GM19395 (cell line): Measurements from ENCODE around the gene CDCA5.

Source experiments
- ATAC-seq: cut with Tn5 transposase; IDR thresholded peaks from one replicate; pipeline ENCODE4 v1.9.1; 2021; ENCODE audit warnings: mild to moderate bottlenecking, moderate library complexity; ENCODE audit not compliant: unreplicated experiment

CDCA5 gene

DNA sequence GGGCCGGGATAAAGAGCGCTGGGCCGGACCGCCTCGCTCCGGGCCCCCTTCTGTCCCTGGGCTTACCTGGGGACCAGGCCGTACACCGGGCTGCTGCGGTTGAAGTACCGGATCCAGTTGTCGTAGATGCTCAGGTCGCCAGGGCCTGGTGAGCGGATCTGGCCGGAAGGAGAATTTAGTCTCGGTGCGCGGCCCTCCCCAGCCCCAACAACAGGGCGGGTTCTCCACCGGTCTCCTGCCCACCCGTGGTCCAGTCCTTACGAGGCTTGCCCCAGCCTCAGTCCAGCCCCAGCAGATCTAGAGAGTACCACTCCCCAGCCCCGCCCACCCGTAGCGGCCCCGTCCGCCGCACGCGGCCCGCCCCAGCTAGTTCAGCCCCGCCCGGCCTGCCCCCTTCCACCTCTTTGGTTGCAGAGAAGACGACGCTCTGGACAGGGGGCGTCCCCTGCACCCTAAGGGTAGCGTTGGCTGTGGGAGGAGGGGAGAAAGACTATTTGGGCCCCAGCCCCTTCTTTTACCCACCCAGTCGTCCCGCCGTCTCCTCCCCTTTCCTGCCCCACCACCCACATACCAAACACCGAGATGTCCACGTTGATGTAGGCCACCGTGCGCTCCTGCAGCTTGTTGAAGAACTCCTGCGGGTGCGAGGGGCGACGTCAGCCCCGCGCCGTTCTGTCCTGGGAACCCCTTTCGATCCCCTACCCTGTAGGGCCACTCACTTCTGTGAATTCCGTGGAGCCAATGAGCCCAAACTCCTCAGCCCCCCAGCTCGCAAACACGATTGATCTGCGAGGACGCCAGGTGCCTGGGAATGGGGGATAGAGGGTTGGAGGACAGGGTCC lies 36.0 kb downstream of the CDCA5 start:
- no peak for ATAC-seq

DNA sequence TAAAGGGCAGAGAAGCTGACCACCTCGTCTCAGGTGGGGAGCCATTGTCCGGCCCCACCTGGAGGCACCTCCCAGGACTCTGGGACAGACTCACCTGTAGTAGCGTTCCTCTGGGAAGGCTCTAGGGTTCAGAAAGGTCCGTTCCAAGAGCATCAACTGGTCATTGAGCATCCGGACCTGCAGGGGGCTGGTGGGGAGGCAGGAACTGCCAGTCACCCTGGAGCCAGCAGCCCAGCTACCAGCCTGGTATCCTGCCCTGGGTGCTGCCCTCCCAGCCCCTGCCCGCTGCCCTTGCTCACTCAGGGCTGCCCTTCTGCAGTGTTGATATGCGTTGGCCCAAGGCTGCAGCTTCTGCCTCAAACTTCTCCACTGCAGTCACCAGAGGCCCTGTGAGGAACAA lies 38.1 kb downstream of the CDCA5 start:
- ATAC-seq = no peak

DNA sequence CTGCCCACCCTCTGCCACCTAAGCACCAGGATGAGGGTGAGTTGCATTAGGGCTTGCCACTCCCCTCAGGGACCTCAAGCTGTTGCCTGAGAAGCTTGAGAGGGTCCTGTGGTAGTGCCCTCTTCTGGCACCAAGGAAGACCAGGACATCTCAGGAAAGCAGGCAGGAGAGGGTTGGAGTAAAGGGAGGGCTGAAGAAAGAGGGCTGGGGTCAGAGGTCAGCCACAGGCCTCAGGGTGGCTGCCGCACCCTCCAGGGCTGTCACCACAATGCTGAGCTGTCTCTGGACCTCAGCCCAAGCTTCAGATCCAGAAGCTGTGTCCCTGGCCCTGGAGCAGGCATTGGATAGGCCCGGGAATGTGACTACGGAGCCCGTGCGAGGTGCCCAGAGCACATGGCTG lies 38.8 kb downstream of the CDCA5 start:
- ATAC-seq = no peak

DNA sequence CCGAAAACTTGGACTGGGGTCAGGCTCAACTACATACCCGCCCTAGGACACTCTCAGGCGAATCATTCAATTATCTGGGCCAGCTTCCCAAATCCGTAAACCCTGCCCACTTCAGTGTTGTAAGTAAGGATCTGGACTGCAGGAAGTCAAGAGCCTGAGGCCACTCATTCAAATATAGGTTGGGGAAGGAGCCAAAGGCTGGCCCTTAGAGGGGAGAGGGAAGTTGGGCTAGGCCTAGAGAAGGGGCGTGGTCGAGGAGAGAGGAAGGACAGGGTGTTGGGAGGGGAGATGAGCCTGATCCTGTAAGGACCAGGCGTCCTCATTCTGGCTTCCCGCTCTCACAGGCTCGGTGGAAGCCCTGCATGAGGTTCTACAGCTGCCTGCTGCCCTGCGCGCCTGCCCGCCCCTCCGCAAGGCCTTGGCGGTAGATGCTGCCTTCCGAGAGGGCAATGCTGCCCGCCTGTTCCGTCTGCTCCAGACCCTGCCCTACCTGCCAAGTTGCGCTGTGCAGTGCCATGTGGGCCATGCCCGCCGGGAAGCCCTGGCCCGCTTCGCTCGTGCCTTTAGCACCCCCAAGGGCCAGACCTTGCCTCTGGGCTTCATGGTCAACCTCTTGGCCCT lies 39.8 kb downstream of the CDCA5 start:
- ATAC-seq = no peak

DNA sequence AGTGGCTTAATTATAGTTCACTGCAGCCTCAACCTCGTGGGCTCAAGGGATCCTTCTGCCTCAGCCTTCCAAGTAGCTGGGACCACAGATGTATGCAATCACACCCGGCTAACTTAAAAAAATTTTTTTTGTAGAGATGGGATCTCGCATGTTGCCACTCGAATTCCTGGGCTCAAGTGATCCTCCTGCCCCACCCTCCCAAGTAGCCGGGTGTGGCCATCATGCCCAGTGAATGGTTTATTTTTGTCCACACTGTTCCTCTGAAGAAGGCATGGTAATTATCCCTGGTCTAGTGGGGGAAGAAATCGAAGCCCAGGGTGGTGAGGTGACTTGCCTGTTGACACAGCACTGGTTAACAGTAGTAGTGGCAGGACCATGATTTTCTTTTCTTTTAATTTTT lies 40.9 kb downstream of the CDCA5 start:
- ATAC-seq = no peak

DNA sequence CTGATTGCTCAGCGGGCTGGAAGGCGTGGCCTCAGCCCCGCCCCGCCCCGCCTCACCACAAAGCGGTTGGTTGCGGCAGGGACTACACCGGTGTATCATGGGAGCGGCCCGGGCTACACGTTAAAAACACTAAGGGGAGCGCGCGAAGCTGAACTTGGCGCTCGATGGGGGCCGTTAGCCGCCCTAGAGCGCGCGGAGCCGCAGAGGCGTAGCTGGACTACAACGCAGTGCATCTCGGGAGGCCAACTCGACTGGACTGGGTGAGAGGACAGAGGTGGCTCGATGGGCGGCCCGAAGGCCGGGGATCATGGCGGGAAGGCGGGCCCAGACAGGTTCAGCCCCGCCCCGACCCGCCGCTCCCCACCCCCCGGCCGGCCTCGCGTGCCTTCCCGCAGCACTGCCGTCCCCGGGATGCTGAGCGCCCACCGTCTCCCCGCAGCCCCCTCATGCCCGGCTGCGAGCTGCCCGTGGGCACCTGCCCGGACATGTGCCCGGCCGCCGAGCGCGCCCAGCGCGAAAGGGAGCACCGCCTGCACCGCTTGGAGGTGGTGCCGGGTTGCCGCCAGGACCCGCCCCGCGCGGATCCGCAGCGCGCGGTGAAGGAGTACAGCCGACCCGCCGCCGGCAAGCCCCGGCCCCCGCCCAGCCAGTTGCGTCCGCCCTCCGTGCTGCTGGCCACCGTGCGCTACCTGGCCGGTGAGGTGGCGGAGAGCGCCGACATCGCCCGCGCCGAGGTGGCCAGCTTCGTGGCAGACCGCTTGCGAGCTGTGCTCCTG lies 42.8 kb downstream of the CDCA5 start, which contains the start of gene SAC3D1:
SAC3D1 (plus strand) TSS at position 364 of the 776 bp plus-strand sequence; CDS start at position 447, 83 bp downstream.
- ATAC-seq = peak; percentile 85

DNA sequence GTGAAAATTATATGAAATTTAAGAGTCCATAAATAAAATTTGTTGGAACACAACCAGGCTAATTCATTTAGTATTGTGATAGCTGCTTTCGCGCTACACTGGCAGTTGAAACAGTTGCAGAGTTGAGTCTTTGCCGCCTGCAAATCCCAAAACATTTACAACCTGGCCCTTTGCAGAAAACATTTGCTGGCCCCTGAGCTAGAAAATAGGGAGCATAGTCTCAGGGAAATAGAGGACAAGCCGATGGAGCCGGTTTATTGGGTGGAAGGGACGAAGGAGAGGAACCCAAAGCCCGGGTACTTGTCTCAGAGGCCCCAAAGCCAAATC lies 43.4 kb downstream of the CDCA5 start:
- no peak for ATAC-seq

DNA sequence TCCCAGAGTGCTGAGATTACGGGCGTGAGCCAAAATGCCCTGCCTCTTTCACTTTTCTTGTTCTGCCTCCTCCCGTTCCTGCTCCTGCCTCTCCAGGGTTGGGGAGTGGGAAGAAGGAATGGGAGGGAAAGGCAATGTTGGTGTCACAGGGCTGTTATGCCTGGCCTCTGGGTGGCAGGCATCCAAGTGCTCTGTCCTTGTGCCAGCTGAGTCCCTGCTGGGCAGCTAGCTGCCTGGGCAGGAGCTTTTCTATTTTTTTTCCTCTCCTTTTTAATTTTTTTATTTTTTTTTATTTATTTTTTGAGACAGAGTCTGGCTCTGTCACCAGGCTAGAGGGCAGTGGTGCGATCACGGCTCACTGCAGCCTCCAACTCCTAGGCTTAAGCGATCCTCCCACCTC lies 46.9 kb downstream of the CDCA5 start:
- no peak for ATAC-seq

DNA sequence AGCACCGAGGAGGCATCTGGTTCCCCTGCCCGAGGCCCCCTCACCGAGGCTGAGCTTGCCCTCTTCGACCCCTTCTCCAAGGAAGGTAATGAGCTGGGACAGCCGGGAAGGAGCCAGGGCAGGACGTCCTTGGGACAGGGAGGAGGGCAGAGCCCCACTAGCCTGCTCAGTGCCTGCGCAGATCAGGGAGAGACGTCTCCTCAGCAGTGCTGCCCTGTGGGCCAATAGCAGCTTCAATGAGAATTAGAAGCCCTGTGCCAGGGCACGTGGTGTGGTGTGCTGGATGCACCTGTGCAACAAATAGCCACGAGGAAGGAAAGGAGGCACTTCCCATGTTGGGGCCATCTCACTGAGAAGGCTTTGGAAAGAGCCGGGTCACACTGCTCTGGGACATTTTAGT lies 48.3 kb downstream of the CDCA5 start:
- ATAC-seq = no peak

DNA sequence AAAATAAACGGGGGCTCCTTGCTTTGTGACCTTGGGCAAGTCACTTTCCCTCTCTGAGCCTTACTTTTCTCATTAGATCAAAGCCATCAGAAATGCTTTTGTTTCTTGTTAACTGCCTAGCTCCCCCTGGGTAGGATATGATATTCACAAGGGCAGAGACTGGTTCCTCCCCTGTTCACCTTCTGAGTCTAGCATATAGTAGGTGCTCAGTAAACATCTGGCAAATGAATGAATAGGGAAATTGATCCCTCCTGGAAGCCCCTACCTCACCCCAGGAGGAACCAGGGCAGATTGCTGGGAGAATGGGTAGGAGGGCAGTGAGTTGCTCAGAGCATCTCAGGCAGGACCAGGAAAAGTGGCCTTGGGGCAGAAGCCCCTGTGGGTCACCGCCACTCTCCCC lies 49.4 kb downstream of the CDCA5 start:
- no peak for ATAC-seq

DNA sequence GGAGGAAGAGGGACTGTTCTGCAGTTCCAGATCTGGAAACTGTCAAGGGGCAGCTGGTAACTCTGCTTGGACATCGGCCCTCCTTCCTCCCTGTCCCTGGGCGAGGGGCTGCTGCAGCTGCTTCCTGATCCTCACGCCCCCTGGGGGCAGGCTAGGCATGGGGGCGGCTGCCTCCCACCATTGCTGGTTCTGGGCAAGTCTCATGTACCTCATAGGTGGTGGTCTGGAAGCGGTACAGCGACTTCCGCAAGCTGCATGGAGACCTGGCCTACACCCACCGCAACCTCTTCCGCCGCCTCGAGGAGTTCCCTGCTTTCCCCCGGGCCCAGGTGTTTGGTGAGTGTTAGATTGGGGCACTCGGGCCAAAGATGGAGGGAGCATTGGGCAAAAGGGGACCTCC lies 51.6 kb downstream of the CDCA5 start:
- ATAC-seq = no peak
